ENCODE measurements around the gene RNF213.

Gene RNF213

GRCh38 chr17:80217703-80218362 is 42.8 kb upstream of the RNF213 start:
- H3K27me3 ChIP-seq (ENCODE audit: insufficient read depth, low read length): no peaks in the 10 kb centered on the region
- H3K14ac ChIP-seq (ENCODE audit: low read length): no peak overlapping the region
- H3K23ac ChIP-seq (ENCODE audit: low read length): no peak overlapping the region
- no peak overlapping the region for H4K8ac ChIP-seq (ENCODE audit: low read depth, low read length)
- peaks cover 10% of the 10 kb centered on the region for H3K79me2 ChIP-seq (ENCODE audit: control insufficient read depth, insufficient read depth, low read length, poor library complexity)
- H4K91ac ChIP-seq (ENCODE audit: low read depth, low read length): no peak overlapping the region
- no peak overlapping the region for H3K9ac ChIP-seq (ENCODE audit: low read length)
- H2BK120ac ChIP-seq (ENCODE audit: insufficient read depth, low read length, poor library complexity): no peak overlapping the region
- H3K36me3 ChIP-seq (ENCODE audit: control insufficient read depth in 1 of 2, insufficient read depth in 2 of 2, low read length in 2 of 2): peaks cover 36 to 45% of the 10 kb centered on the region in 2 experiments
- WGBS (ENCODE audit: extremely low coverage, insufficient coverage, insufficient read length): no CpG with 5 or more reads among the region's 13 CpGs
- no peak overlapping the region for H2BK5ac ChIP-seq (ENCODE audit: low read depth, low read length, poor library complexity)
- no peak overlapping the region for H4K12ac ChIP-seq (ENCODE audit: low read depth, low read length)
- no peak overlapping the region for H3K4ac ChIP-seq (ENCODE audit: low read depth, low read length)
- DNase-seq: no peak
- no peak overlapping the region for H3K27ac ChIP-seq (ENCODE audit: low read depth, low read length)
- no peak overlapping the region for H3K18ac ChIP-seq (ENCODE audit: low read length)
- H3K4me2 ChIP-seq (ENCODE audit: low read length): no peak overlapping the region
- no peak overlapping the region for H3K4me3 ChIP-seq (ENCODE audit: low read depth, low read length)
- peaks cover 7 to 10% of the 10 kb centered on the region in 2 experiments for H3K4me1 ChIP-seq (ENCODE audit: control insufficient read depth in 1 of 2, insufficient read depth in 2 of 2, low read length in 2 of 2)
- H2BK12ac ChIP-seq (ENCODE audit: low read length): no peak overlapping the region
- H2AFZ ChIP-seq (ENCODE audit: insufficient read depth, low read length, poor library complexity): no peak overlapping the region
- H2AK5ac ChIP-seq (ENCODE audit: low read length): no peak overlapping the region
- peaks cover 8% of the 10 kb centered on the region for H3K79me1 ChIP-seq (ENCODE audit: low read length)
- H3K9me3 ChIP-seq (ENCODE audit: insufficient read depth, low read depth, low read length): peaks cover 2% of the 10 kb centered on the region

GRCh38 chr17:80218391-80218790 is 42.3 kb upstream of the RNF213 start:
- H3K4me1 ChIP-seq (ENCODE audit: control insufficient read depth in 1 of 2, insufficient read depth in 2 of 2, low read length in 2 of 2): peaks cover 7 to 10% of the 10 kb centered on the region in 2 experiments
- no CpG with 5 or more reads among the region's 7 CpGs for WGBS (ENCODE audit: extremely low coverage, insufficient coverage, insufficient read length)
- no peak overlapping the region for H3K23ac ChIP-seq (ENCODE audit: low read length)
- no peak overlapping the region for H4K12ac ChIP-seq (ENCODE audit: low read depth, low read length)
- no peak overlapping the region for H2BK5ac ChIP-seq (ENCODE audit: low read depth, low read length, poor library complexity)
- no peak overlapping the region for H3K27ac ChIP-seq (ENCODE audit: low read depth, low read length)
- no peak overlapping the region for H3K4me2 ChIP-seq (ENCODE audit: low read length)
- DNase-seq: no peak
- peaks cover 2% of the 10 kb centered on the region for H3K9me3 ChIP-seq (ENCODE audit: insufficient read depth, low read depth, low read length)
- H3K9ac ChIP-seq (ENCODE audit: low read length): peak overlapping the region; percentile 19
- no peak overlapping the region for H3K14ac ChIP-seq (ENCODE audit: low read length)
- no peak overlapping the region for H4K91ac ChIP-seq (ENCODE audit: low read depth, low read length)
- no peaks in the 10 kb centered on the region for H3K27me3 ChIP-seq (ENCODE audit: insufficient read depth, low read length)
- no peak overlapping the region for H3K18ac ChIP-seq (ENCODE audit: low read length)
- H4K8ac ChIP-seq (ENCODE audit: low read depth, low read length): no peak overlapping the region
- H2BK12ac ChIP-seq (ENCODE audit: low read length): no peak overlapping the region
- H3K79me2 ChIP-seq (ENCODE audit: control insufficient read depth, insufficient read depth, low read length, poor library complexity): peaks cover 10% of the 10 kb centered on the region
- H2BK120ac ChIP-seq (ENCODE audit: insufficient read depth, low read length, poor library complexity): no peak overlapping the region
- H2AFZ ChIP-seq (ENCODE audit: insufficient read depth, low read length, poor library complexity): no peak overlapping the region
- H3K4ac ChIP-seq (ENCODE audit: low read depth, low read length): no peak overlapping the region
- H3K79me1 ChIP-seq (ENCODE audit: low read length): peaks cover 8% of the 10 kb centered on the region
- no peak overlapping the region for H2AK5ac ChIP-seq (ENCODE audit: low read length)
- H3K4me3 ChIP-seq (ENCODE audit: low read depth, low read length): no peak overlapping the region
- H3K36me3 ChIP-seq (ENCODE audit: control insufficient read depth in 1 of 2, insufficient read depth in 2 of 2, low read length in 2 of 2): peaks cover 39 to 47% of the 10 kb centered on the region in 2 experiments

GRCh38 chr17:80219013-80219762 is 41.5 kb upstream of the RNF213 start:
- no peak overlapping the region for H4K91ac ChIP-seq (ENCODE audit: low read depth, low read length)
- H3K23ac ChIP-seq (ENCODE audit: low read length): no peak overlapping the region
- H2BK120ac ChIP-seq (ENCODE audit: insufficient read depth, low read length, poor library complexity): no peak overlapping the region
- H2BK12ac ChIP-seq (ENCODE audit: low read length): no peak overlapping the region
- H2AK5ac ChIP-seq (ENCODE audit: low read length): no peak overlapping the region
- H3K14ac ChIP-seq (ENCODE audit: low read length): no peak overlapping the region
- peaks cover 8% of the 10 kb centered on the region for H3K79me1 ChIP-seq (ENCODE audit: low read length)
- no peak overlapping the region for H2BK5ac ChIP-seq (ENCODE audit: low read depth, low read length, poor library complexity)
- peaks cover 35 to 44% of the 10 kb centered on the region in 2 experiments for H3K36me3 ChIP-seq (ENCODE audit: control insufficient read depth in 1 of 2, insufficient read depth in 2 of 2, low read length in 2 of 2)
- no peak overlapping the region for H3K4ac ChIP-seq (ENCODE audit: low read depth, low read length)
- H3K4me1 ChIP-seq (ENCODE audit: control insufficient read depth in 1 of 2, insufficient read depth in 2 of 2, low read length in 2 of 2): peaks cover 7 to 13% of the 10 kb centered on the region in 2 experiments
- no peak overlapping the region for H3K27ac ChIP-seq (ENCODE audit: low read depth, low read length)
- DNase-seq: peak; percentile 51 to 64
- H3K27me3 ChIP-seq (ENCODE audit: insufficient read depth, low read length): no peaks in the 10 kb centered on the region
- peak overlapping the region; percentile 96 for H3K4me3 ChIP-seq (ENCODE audit: low read depth, low read length)
- H2AFZ ChIP-seq (ENCODE audit: insufficient read depth, low read length, poor library complexity): no peak overlapping the region
- no peak overlapping the region for H3K9ac ChIP-seq (ENCODE audit: low read length)
- no peak overlapping the region for H4K8ac ChIP-seq (ENCODE audit: low read depth, low read length)
- peaks cover 2% of the 10 kb centered on the region for H3K9me3 ChIP-seq (ENCODE audit: insufficient read depth, low read depth, low read length)
- H3K79me2 ChIP-seq (ENCODE audit: control insufficient read depth, insufficient read depth, low read length, poor library complexity): peaks cover 10% of the 10 kb centered on the region
- H4K12ac ChIP-seq (ENCODE audit: low read depth, low read length): no peak overlapping the region
- H3K18ac ChIP-seq (ENCODE audit: low read length): no peak overlapping the region
- H3K4me2 ChIP-seq (ENCODE audit: low read length): peak overlapping the region; percentile 73
- WGBS (ENCODE audit: extremely low coverage, insufficient coverage, insufficient read length): no CpG with 5 or more reads among the region's 15 CpGs

- H3K79me2 ChIP-seq (ENCODE audit: control insufficient read depth, insufficient read depth, low read length, poor library complexity): peaks cover 10% of the 10 kb centered on the region
- H3K4ac ChIP-seq (ENCODE audit: low read depth, low read length): peak overlapping the region; percentile 41
Measured at GRCh38 chr17:80219763-80220053, 40.9 kb upstream of the RNF213 start.

More at GRCh38 chr17:80219763-80220053, 40.9 kb upstream of the RNF213 start:
- Histone ChIP-seq H3K4me2 (ENCODE audit: low read length) (peak overlapping the region; percentile 73), H2BK5ac (ENCODE audit: low read depth, low read length, poor library complexity) (peak overlapping the region; percentile 81), H3K9me3 (ENCODE audit: insufficient read depth, low read depth, low read length) (peaks cover 2% of the 10 kb centered on the region), H3K4me1 (ENCODE audit: control insufficient read depth in 1 of 2, insufficient read depth in 2 of 2, low read length in 2 of 2) (peaks cover 7 to 13% of the 10 kb centered on the region in 2 experiments), H3K9ac (ENCODE audit: low read length) (peak overlapping the region; percentile 92), H4K8ac (ENCODE audit: low read depth, low read length) (peak overlapping the region; percentile 91), H2BK12ac (ENCODE audit: low read length) (peak overlapping the region; percentile 56), H3K18ac (ENCODE audit: low read length) (peak overlapping the region; percentile 96), H2BK120ac (ENCODE audit: insufficient read depth, low read length, poor library complexity) (peak overlapping the region; percentile 83), H3K79me1 (ENCODE audit: low read length) (peaks cover 8% of the 10 kb centered on the region), H2AFZ (ENCODE audit: insufficient read depth, low read length, poor library complexity) (peak overlapping the region; percentile 88), H3K4me3 (ENCODE audit: low read depth, low read length) (peak overlapping the region; percentile 96), H3K27me3 (ENCODE audit: insufficient read depth, low read length) (no peaks in the 10 kb centered on the region), H3K23ac (ENCODE audit: low read length) (no peak overlapping the region), H4K91ac (ENCODE audit: low read depth, low read length) (peak overlapping the region; percentile 87), H2AK5ac (ENCODE audit: low read length) (peak overlapping the region; percentile 95), H4K12ac (ENCODE audit: low read depth, low read length) (peak overlapping the region; percentile 88), H3K36me3 (ENCODE audit: control insufficient read depth in 1 of 2, insufficient read depth in 2 of 2, low read length in 2 of 2) (peaks cover 30 to 39% of the 10 kb centered on the region in 2 experiments), H3K14ac (ENCODE audit: low read length) (peak overlapping the region; percentile 93), H3K27ac (ENCODE audit: low read depth, low read length) (peak overlapping the region; percentile 45)
- no peak for DNase-seq
- WGBS (ENCODE audit: extremely low coverage, insufficient coverage, insufficient read length): no CpG with 5 or more reads among the region's 5 CpGs
